CD14-positive monocyte (primary cell): ENCODE data around the gene RFX3. TPM values are rescaled to one million over a fixed set of nuclear protein-coding genes. Genes with fewer than 3 reads are reported as not detected.

Experiments
- DNase-seq, 3 donors: peaks; one replicate each; pipeline ENCODE4 v3.0.0-alpha.2; 2011 to 2022
- H2AFZ ChIP-seq: 2 replicates; pipeline ENCODE4 v1.6.0; 2012; ENCODE audit warnings: mild to moderate bottlenecking, low read depth, low read length, inconsistent platforms; ENCODE audit not compliant: insufficient read depth, poor library complexity, severe bottlenecking
- H3K27ac ChIP-seq, 2 donors: 1 replicate in 1 of 2; 2 replicates in 1 of 2; pipeline ENCODE4 v1.5.1; 2012 to 2013; ENCODE audit warnings: low read length in 2 of 2, control low read depth in 1 of 2, inconsistent platforms in 1 of 2, low read depth in 1 of 2, mild to moderate bottlenecking in 1 of 2
- H3K27me3 ChIP-seq, 2 donors: one replicate each; pipeline versions ENCODE4 v1.6.0 to v1.6.1; 2011 to 2013; ENCODE audit warnings: low read length in 2 of 2; ENCODE audit not compliant: control insufficient read depth in 2 of 2, insufficient read depth in 2 of 2
- H3K36me3 ChIP-seq, 2 donors: replicated peaks in 1 of 2; 1 replicate in 1 of 2; 2 replicates in 1 of 2; pipeline versions ENCODE4 v1.5.1 to v1.6.1; 2012 to 2013; ENCODE audit warnings: low read length in 2 of 2, control low read depth in 1 of 2, inconsistent platforms in 1 of 2, mild to moderate bottlenecking in 1 of 2; ENCODE audit not compliant: insufficient read depth in 2 of 2, control insufficient read depth in 1 of 2
- H3K4me1 ChIP-seq, 2 donors: 1 replicate in 1 of 2; 2 replicates in 1 of 2; pipeline versions ENCODE4 v1.5.1 to v1.6.1; 2012 to 2013; ENCODE audit warnings: low read length in 2 of 2, control low read depth in 1 of 2, inconsistent platforms in 1 of 2, mild to moderate bottlenecking in 1 of 2, moderate library complexity in 1 of 2; ENCODE audit not compliant: insufficient read depth in 2 of 2, control insufficient read depth in 1 of 2
- H3K4me2 ChIP-seq: replicated peaks from 2 replicates; pipeline ENCODE3; 2012; ENCODE audit warnings: low read length, moderate library complexity, mild to moderate bottlenecking; ENCODE audit not compliant: poor library complexity, severe bottlenecking; ENCODE audit errors: extremely low read depth
- H3K4me3 ChIP-seq, 3 experiments: fragments of 200-600 bp in 1 of 3; sonication (generic) in 1 of 3; replicated peaks in 1 of 3; 1 replicate in 2 of 3; 2 replicates in 1 of 3; pipeline ENCODE4 v1.5.1; 2011 to 2013; ENCODE audit warnings: low read length in 3 of 3, mild to moderate bottlenecking in 3 of 3, control low read depth in 2 of 3, low read depth in 2 of 3, inconsistent platforms in 1 of 3, moderate library complexity in 1 of 3
- H3K79me2 ChIP-seq: 2 replicates; pipeline ENCODE4 v1.6.0; 2012; ENCODE audit warnings: mild to moderate bottlenecking, control low read depth, inconsistent platforms, low read length, moderate library complexity; ENCODE audit not compliant: insufficient read depth
- H3K9ac ChIP-seq: 2 replicates; pipeline ENCODE4 v1.6.0; 2017; ENCODE audit warnings: low read length, mild to moderate bottlenecking; ENCODE audit not compliant: insufficient read depth, poor library complexity, severe bottlenecking
- H3K9me3 ChIP-seq, 2 donors: replicated peaks in 1 of 2; 1 replicate in 1 of 2; 2 replicates in 1 of 2; pipeline versions ENCODE4 v1.5.1 to v1.6.1; 2012 to 2013; ENCODE audit warnings: low read length in 2 of 2, control low read depth in 1 of 2; ENCODE audit not compliant: control insufficient read depth in 1 of 2, insufficient read depth in 1 of 2
- H4K20me1 ChIP-seq: 2 replicates; pipeline ENCODE4 v1.6.0; 2012; ENCODE audit warnings: mild to moderate bottlenecking, low read length, control low read depth, moderate library complexity; ENCODE audit not compliant: insufficient read depth
- H3K27ac Mint-ChIP-seq, 7 donors: one replicate each; pipeline ENCODE4 v1.8.0; 2020; ENCODE audit warnings: mild to moderate bottlenecking in 7 of 7, mixed read lengths in 7 of 7, moderate library complexity in 6 of 7, inconsistent platforms in 2 of 7
- H3K27me3 Mint-ChIP-seq, 3 donors: one replicate each; pipeline ENCODE4 v1.8.0; 2021 to 2022; ENCODE audit warnings: low read depth in 3 of 3, mild to moderate bottlenecking in 3 of 3, mixed read lengths in 3 of 3, moderate library complexity in 3 of 3, inconsistent platforms in 1 of 3
- H3K36me3 Mint-ChIP-seq, 2 donors: one replicate each; pipeline ENCODE4 v1.8.0; 2020; ENCODE audit warnings: mixed read lengths in 2 of 2, inconsistent platforms in 1 of 2, mild to moderate bottlenecking in 1 of 2
- H3K4me1 Mint-ChIP-seq: one replicate; pipeline ENCODE4 v1.8.0; 2020; ENCODE audit warnings: mild to moderate bottlenecking, mixed read lengths
- H3K4me3 Mint-ChIP-seq, 2 donors: one replicate each; pipeline ENCODE4 v1.8.0; 2020; ENCODE audit warnings: mild to moderate bottlenecking in 2 of 2, mixed read lengths in 2 of 2, moderate library complexity in 1 of 2
- H3K9me3 Mint-ChIP-seq, 7 donors: one replicate each; pipeline ENCODE4 v1.8.0; 2020 to 2022; ENCODE audit warnings: mixed read lengths in 7 of 7, mild to moderate bottlenecking in 6 of 7, moderate library complexity in 6 of 7, inconsistent platforms in 2 of 7
- CTCF ChIP-seq: fragments of 200-600 bp; IDR thresholded peaks from one replicate; pipeline ENCODE4 v1.8.0; 2022; ENCODE audit warnings: antibody characterized with exemption, mild to moderate bottlenecking
- WGBS: methylation state at CpG from one replicate; pipeline ENCODE4 v1.1.5; 2013; ENCODE audit warnings: missing lambda C conversion rate; ENCODE audit not compliant: insufficient coverage; 5-methylcytosine and 5-hydroxymethylcytosine counted together
- intact Hi-C, 2 donors: fragments of 100-400 bp; cut with micrococcal nuclease; formaldehyde crosslinking; loops; one replicate each; pipeline versions ENCODE4 v1.15.0 to v1.15.1; 2023
- polyA plus RNA-seq, 3 donors: library from polyadenylated mRNA; depleted of rRNA in 1 of 3; unstranded in 2 of 3; stranded (reverse) in 1 of 3; fragments of 300-500 nt in 2 of 3; fragments of >200 nt in 1 of 3; fragmentation: Illumina TruSeq in 2 of 3; gene quantifications; 1 replicate in 2 of 3; 2 replicates in 1 of 3; pipeline ENCODE4 v1.2.3, GENCODE V29; 2012 to 2021

The RFX3 gene
- polyA plus RNA-seq, 3 donors = 1.7 to 5.2 (median 3.2) TPM

GRCh38 chr9:3342159-3342777, 183.5 kb downstream of the RFX3 start:
- no peaks in the 10 kb centered on the region for H3K27me3 ChIP-seq
- no peak overlapping the region for H3K9ac ChIP-seq
- peaks cover 2 to 3% of the 10 kb centered on the region in 2 donors for H3K36me3 Mint-ChIP-seq
- H3K4me3 ChIP-seq = no peak overlapping the region
- no peak overlapping the region for H3K27ac Mint-ChIP-seq
- H3K4me1 ChIP-seq = no peaks in the 10 kb centered on the region
- H3K4me3 Mint-ChIP-seq = no peak overlapping the region
- no peak for DNase-seq
- H3K27ac ChIP-seq = no peak overlapping the region
- intact Hi-C loops = no loop called here
- H2AFZ ChIP-seq = no peak overlapping the region
- no peaks in the 10 kb centered on the region for H4K20me1 ChIP-seq
- H3K79me2 ChIP-seq = no peaks in the 10 kb centered on the region
- no peaks in the 10 kb centered on the region for H3K27me3 Mint-ChIP-seq
- peaks cover 6% of the 10 kb centered on the region for H3K4me1 Mint-ChIP-seq
- H3K9me3 ChIP-seq = no peaks in the 10 kb centered on the region
- TF ChIP-seq CTCF = no peak
- no CpG with 5 or more reads among the region's 2 CpGs for WGBS
- no peak overlapping the region for H3K4me2 ChIP-seq
- peaks cover 0 to 5% (median 3%) of the 10 kb centered on the region in 7 donors for H3K9me3 Mint-ChIP-seq
- H3K36me3 ChIP-seq = no peaks in the 10 kb centered on the region

- no peak overlapping the region for H3K4me3 ChIP-seq
- no CpG with 5 or more reads among the region's 3 CpGs for WGBS
- no peak for DNase-seq
- no peak for TF ChIP-seq CTCF
- H3K27ac ChIP-seq = no peak overlapping the region
- intact Hi-C loops = no loop called here
- H3K27me3 ChIP-seq = no peaks in the 10 kb centered on the region
- no peaks in the 10 kb centered on the region for H3K9me3 ChIP-seq
- H3K9ac ChIP-seq = no peak overlapping the region
- H3K79me2 ChIP-seq = no peaks in the 10 kb centered on the region
- H3K4me1 ChIP-seq = no peaks in the 10 kb centered on the region
- no peaks in the 10 kb centered on the region for H3K27me3 Mint-ChIP-seq
- no peak overlapping the region for H2AFZ ChIP-seq
- H3K36me3 ChIP-seq = no peaks in the 10 kb centered on the region
- peaks cover 0 to 5% (median 3%) of the 10 kb centered on the region in 7 donors for H3K9me3 Mint-ChIP-seq
- H3K4me1 Mint-ChIP-seq = peaks cover 6% of the 10 kb centered on the region
- H3K36me3 Mint-ChIP-seq = peaks cover 0 to 2% of the 10 kb centered on the region in 2 donors
- no peaks in the 10 kb centered on the region for H4K20me1 ChIP-seq
- H3K4me3 Mint-ChIP-seq = no peak overlapping the region
- no peak overlapping the region for H3K4me2 ChIP-seq
- no peak overlapping the region for H3K27ac Mint-ChIP-seq
Observed at GRCh38 chr9:3337515-3338225, 188.1 kb downstream of the RFX3 start.
